Stimulated activated CD4-positive, alpha-beta T cell treated with anti-CD3 and anti-CD28 coated beads, Interleukin-4, amount 100 ng/mL, for 4 hours (primary cell): ENCODE measurements around the gene SNX30.

Experiments used
- DNase-seq, 2 experiments: peaks; one replicate each; pipeline ENCODE4 v3.0.0-alpha.2; 2020

SNX30 gene

DNA sequence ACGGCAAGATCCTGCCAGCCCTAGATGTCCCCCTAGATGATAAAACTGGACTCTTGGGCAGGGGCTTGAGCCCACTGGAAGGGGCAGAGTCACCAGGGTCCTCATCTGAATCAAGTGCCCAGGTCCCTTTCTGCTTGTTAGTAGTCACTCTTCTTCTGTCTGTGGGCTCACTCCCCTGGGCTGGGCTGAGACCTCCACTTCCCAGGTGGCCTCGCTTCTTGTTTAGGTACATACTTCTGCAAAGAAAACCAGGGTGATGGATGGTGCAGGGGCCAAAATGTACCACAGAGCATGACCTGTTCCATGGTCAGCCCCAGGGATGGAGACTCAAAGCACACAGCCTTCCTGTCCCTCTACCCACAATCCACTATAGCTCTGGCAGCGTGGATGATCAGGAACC lies 141.0 kb downstream of the SNX30 start:
- no peak for DNase-seq

DNA sequence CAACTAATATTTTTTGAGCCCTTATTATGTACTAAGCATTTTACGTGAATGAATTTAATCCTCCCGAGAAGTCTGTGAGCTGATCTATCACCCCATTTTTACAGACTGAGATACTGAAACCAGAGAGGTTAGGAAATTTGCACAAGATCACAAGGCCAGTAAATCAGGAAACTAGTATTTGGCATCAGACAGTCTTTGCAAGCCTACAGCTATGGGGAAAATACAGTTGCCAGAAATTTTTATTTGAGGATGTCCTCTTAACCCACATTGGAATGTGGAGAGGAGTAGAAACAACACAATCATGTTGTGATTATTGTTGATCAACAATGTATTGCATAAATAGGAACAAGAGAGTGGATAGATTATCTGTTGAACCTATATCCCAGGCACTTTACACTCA lies 142.4 kb downstream of the SNX30 start:
- no peak for DNase-seq

DNA sequence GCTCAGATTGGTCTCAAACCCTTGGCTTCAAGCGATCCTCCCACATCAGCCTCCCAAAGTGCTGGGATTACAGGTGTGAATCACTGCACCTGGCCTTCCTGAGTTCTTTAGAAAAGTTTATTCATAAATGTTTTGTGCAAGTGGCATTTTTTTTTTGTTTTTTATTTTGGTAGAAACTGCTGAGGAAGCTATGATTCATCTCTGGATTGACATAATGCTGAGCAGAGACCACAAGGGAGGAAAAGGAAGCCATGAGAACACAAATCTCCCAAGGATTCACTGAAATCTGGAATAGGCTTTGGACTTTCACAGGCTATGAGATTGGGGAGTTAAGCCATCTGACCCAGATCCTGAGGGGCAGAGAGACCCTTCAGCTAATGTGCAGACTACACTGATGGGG lies 143.5 kb downstream of the SNX30 start:
- DNase-seq = no peak

DNA sequence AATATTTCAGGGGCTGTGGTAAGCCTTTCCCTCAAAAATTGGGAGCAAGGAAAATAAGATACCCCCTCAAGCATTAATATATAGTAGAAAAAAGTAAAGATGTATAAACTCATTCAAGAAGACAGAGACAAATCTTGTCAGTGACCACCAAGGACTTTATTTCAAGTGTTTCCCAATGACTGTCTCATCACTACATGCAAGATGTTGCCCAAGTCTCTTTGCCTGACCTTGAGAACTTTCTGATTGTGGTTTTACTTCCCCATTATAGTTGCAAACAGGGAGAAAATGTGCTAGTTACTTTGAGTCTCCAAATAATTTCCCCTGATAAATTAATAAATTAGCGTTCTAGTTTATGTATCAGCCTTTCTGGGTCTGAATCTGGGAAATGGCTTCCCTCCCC lies 144.1 kb downstream of the SNX30 start:
- DNase-seq = no peak

DNA sequence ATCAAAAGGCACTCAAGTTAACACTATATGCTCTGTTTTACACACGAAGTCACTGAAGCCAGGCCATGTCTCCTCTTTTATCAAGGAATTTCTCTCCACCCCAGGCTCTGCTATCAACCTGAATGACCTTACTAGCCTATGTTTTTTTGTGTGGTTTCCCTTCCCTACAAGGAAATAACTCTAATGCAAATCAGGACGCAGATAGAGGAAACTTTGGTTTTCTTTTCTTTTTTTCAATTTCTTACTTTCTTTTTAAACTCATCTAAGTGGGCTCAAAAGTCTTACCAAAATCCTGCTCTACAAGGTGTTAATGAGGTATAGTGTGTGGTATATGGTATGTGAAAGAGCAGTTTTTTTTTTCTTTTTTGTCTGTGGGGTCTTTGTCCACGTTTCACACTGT lies 145.6 kb downstream of the SNX30 start:
- DNase-seq = no peak

DNA sequence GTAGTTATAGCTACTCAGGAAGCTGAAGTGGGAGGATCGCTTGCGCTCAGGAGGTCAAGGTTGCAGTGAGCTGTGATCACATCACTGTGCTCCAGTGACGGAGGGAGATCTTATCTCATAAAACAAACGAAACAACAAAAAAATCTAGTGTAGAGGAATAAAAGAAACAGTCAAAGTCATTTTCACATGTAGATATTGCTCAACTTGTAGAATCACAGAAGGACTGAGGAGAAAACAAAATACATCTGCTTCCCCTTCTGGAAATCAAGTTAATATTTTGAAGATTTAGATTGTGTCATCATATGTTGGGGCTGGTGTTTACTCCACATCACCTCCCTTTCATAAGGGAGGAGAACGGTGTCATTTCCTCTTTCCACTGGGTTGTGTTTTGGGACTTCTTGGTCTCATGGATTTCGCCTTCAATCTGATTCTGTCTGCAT lies 148.3 kb downstream of the SNX30 start:
- no peak for DNase-seq

DNA sequence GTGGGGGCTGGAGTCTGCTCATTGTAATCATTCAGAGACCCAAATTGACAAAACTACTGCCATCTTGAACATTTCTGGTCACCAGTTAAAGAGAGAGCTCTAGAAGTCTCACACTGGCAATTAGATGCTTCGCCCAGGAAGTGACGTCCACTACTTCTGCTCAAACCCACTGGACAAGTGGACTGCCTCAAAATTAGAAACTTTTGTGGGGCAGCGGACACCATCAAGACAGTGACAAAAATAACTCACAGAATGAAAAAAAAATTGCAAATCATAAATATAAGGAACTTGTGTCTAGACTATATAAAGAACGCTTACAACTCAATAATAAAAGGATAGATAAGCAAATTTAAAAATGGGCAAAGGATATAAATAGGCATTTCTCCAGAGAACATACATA lies 149.9 kb downstream of the SNX30 start:
- no peak for DNase-seq

DNA sequence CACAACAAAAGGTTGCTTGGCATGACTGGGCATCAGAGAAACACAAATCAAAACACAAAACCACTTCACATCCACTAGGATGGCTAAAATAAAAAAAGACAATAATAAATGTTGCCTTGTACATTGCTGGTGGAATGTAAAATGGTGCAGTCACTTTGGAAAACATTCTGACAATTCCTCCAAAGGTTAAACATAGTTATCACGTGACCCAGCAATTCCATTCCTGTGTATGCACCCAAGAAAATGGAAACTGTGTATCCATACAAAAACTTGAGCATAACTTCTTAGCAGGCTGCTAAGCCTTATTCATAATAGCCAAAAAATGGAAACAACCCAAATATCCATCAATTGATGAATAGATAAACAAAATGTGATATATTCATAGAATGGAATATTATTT lies 150.3 kb downstream of the SNX30 start:
- no peak for DNase-seq

DNA sequence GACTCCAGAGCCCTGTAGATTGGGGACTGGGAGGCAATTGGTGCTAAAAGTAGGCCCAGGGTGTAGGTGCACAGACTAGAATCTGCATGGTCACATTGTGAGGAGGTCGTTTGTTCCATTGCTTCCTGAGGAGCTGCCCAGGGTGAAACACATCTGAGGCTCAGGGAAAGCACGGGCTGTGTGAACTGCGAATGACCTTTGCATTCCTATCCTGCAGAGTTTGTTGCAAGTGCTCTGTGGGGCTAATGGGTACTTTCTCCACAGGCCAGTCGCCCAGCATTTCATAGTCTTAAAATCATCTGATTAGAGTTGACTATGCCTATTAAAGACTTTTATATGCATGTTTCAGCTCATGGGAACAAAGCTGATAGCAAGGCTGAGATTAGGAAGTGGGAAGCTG lies 154.5 kb downstream of the SNX30 start:
- DNase-seq = no peak

DNA sequence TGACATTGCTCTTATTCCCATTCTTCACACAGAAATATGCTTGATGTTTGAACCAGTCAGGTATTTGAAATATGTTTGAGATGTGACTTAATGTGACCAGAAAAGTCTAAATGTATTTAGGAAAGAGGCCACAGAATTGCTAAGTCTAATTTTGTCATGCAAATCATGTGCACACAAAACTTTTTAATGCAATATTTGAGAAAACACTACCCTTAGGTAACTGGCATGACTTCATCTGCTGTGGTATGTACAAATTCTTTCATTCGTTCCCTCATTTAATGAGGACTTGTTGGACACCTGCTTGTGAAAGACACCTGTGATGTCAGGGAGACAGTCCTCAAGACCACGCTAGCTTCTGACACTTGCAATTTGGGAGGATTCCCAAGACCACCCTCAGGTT lies 161.2 kb downstream of the SNX30 start:
- no peak for DNase-seq

DNA sequence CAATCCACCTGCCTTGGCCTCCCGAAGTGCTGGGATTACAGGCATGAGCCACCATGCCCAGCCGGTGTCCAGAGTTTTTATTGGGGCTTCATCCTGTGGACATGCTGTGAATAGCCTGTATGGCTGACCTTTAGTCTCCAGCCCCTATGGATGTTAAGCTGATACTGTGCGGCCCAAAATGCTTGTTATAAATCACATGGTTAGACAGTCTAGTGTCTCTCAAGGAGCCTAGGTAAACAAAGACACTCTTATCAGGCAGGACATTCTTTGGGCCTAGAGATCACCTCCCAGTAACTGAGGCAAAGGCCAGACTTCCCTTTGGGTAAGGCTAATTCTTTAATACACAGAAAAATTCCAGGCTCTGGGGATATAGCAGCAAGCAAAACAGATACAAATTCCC lies 162.1 kb downstream of the SNX30 start:
- DNase-seq = no peak

DNA sequence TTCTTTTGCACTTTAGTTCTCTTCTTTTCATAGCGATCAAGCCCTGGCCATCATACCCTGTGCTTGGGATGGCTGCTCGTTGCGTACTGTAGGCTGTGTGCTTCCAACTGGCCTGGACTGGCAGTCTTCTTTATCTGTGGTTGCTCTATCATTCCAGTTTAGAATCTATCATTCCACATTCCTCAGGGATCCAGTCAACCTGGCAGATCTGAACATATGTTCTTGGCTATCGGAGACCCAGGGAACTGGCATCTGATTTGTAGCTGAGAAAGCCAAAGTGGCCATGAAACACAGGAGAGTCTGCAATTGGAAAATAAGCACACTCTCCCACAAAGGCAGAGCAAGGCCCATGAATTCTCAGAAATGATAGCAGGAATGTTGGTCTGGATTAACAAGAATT lies 162.8 kb downstream of the SNX30 start:
- DNase-seq = no peak

DNA sequence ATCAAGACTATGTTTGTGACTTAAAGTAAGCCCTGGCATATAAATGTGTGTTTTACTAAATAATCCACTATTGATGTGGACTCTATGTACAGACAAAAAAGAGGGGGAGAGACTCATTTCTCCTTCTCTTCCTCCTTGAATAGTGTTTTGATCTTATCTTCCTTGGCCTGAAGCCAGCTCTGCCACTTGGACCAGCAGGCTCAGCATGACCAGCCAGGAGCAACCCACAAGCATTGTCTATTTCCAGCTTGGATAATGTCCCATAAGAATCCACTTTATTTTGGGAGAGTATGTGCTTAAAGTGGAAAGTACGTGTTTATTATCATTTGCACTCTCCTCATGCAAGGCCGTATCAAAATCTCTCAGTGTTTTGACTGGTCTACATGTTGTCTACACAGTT lies 164.0 kb downstream of the SNX30 start:
- DNase-seq = no peak

DNA sequence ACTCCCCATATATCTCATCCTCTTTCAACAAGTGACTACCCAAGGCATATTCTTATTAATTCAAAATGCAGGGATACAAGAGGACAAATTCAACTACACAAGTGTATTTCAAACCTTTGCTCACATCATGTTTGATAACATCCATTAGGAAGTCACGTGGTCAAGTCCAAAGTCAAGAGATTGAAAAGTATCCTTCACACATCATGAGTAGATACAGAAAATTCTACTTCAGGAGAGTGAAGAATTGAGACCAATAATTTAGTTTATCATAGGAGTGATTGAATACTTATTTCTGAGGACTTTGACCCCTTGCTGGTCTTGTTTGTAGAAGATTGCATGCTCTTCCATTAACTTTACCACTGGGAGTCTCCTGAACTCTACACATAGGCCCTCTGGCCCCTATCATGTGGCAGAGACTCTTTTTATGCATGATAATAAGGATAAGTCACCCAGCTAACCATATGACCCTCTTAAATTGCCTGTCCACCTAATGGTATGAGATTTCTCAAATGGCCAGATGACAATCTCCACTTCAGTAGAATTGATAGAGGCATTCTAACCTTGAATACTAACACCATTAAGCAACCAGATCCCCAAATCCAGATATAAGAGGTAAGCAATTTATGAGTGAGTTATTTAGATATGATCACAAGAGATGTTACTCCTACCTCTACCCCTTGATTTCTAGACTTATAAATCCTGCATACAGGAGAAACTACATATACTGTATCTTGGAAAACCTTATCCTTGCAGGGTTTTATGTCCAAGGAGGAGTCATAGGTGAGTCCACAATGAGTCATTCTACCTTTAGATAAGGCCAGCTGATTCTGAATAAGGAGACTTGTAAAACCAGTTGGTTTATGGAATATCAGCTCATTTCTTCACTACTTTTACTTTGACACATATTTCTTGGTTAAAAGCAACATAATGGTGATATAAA lies 166.8 kb downstream of the SNX30 start:
- DNase-seq = no peak

DNA sequence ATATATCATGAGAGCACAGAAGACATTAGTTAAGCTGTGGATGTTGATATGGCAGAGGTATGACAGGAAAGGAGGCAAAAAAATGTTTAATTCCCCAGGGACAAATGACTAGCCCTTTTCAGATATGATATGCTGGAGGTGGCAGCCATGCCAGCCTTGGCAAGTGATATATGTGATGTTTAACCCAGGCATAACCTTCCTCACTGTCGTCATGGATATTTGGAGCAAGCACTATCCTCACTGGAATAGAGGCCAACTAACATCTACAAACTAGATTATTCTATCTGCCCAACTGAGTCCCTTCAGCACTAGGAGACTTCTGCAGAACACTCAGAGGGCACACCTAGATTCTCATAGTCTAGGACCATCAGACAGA lies 167.4 kb downstream of the SNX30 start:
- no peak for DNase-seq

DNA sequence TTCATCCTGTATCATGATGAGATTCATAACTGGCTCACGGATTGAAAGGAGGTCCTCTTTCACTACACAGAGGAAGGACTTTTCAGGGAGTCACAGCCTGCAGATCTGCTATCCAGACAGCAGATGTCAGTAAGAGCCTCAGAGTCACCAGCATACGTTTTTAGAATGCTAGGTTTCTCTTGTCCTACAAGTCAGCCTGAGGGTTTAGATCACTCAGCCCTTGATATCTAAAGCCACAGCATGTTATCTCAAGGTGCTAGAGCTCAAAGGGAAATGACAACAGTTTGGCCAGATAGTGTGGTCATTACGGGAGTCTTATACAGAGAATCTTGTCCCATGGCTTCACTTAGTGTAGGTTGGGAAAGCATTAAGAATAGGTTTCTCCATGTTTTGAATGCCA lies 171.0 kb downstream of the SNX30 start:
- no peak for DNase-seq
